HG03045 (cell line): ENCODE results near the gene SEMA4B.
A peak's percentile ranks its signal among the peaks of the same experiment; 100 is the strongest.
"Not testable (repeated sequence)": the region's sequence is repeated elsewhere in the genome, so short reads cannot be mapped to it uniquely, and the experiment has no call there.

Experiments
- ATAC-seq: cut with Tn5 transposase; IDR thresholded peaks from one replicate; pipeline ENCODE4 v1.9.1; 2021; ENCODE audit warnings: mild to moderate bottlenecking, moderate library complexity; ENCODE audit not compliant: unreplicated experiment

The SEMA4B gene

GRCh38 chr15:90181776-90182175 lies 19.4 kb upstream of the SEMA4B start:
- ATAC-seq: no peak

GRCh38 chr15:90184119-90184785 lies 16.9 kb upstream of the SEMA4B start:
- peak; percentile 73 for ATAC-seq

GRCh38 chr15:90184786-90185704 lies 16.1 kb upstream of the SEMA4B start:
- peak; percentile 55 for ATAC-seq

- ATAC-seq: no peak
Observed at GRCh38 chr15:90187257-90187868, 13.8 kb upstream of the SEMA4B start.

GRCh38 chr15:90188065-90188464 lies 13.1 kb upstream of the SEMA4B start:
- ATAC-seq: not testable (repeated sequence)

- no peak for ATAC-seq
Observed at GRCh38 chr15:90188914-90189748, 12.0 kb upstream of the SEMA4B start.

- no peak for ATAC-seq
Observed at GRCh38 chr15:90189781-90190467, 11.2 kb upstream of the SEMA4B start.

- ATAC-seq: peak; percentile 53
Observed at GRCh38 chr15:90190606-90191343, 10.4 kb upstream of the SEMA4B start.

- ATAC-seq: peak; percentile 6
Observed at GRCh38 chr15:90191344-90191687, 9.8 kb upstream of the SEMA4B start.

GRCh38 chr15:90191794-90192509 lies 9.2 kb upstream of the SEMA4B start:
- no peak for ATAC-seq

GRCh38 chr15:90192961-90193786 lies 8.0 kb upstream of the SEMA4B start:
- no peak for ATAC-seq

GRCh38 chr15:90194655-90195054 lies 6.5 kb upstream of the SEMA4B start:
- no peak for ATAC-seq

GRCh38 chr15:90200534-90201129 lies 498 bp upstream of the SEMA4B start:
- ATAC-seq: peak; percentile 6

- ATAC-seq: no peak
Observed at GRCh38 chr15:90201944-90202375, 830 bp downstream of the SEMA4B start.

- no peak for ATAC-seq
Observed at GRCh38 chr15:90202929-90203328, 1.8 kb downstream of the SEMA4B start.

- no peak for ATAC-seq
Observed at GRCh38 chr15:90203473-90203872, 2.3 kb downstream of the SEMA4B start.

GRCh38 chr15:90203922-90204321 lies 2.8 kb downstream of the SEMA4B start:
- no peak for ATAC-seq
